ENCODE data around the gene AFF3.

DNA sequence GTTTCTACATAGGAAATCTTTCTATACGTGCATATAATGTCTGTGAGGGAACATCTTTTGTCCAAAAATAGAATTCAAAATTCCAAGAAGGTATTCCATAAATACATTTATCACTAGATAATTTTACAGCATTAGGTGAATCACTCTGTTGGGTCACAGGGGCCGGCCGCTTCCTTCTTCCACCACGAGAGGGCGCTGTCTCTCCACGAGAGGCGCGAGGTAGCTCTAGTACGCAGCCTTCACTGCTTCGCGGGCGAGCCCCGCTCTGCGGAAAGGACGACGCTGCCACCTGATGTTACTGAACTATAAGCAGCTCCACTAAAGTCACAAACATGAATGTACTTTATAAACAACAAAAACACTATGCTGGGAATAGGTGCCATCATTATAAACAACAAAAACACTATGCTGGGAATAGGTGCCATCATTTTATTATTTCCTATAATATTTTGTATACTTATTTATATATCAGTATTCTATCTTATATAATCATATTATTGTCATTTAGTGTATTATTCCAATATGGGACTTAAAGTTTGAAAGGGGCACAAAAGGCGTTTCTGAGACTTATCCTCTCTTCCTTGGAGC lies 583.2 kb downstream of the AFF3 start:
- TF ChIP-seq, protein P1, sequence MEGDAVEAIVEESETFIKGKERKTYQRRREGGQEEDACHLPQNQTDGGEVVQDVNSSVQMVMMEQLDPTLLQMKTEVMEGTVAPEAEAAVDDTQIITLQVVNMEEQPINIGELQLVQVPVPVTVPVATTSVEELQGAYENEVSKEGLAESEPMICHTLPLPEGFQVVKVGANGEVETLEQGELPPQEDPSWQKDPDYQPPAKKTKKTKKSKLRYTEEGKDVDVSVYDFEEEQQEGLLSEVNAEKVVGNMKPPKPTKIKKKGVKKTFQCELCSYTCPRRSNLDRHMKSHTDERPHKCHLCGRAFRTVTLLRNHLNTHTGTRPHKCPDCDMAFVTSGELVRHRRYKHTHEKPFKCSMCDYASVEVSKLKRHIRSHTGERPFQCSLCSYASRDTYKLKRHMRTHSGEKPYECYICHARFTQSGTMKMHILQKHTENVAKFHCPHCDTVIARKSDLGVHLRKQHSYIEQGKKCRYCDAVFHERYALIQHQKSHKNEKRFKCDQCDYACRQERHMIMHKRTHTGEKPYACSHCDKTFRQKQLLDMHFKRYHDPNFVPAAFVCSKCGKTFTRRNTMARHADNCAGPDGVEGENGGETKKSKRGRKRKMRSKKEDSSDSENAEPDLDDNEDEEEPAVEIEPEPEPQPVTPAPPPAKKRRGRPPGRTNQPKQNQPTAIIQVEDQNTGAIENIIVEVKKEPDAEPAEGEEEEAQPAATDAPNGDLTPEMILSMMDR (IDR thresholded peaks at IDR 0.05) = peak; percentile 94 to 99 (median 98)
- TF ChIP-seq POLR2A (IDR thresholded peaks at IDR 0.05) = no peak

Data from right lobe of liver (tissue), 4 donors.